Naive thymus-derived CD4-positive, alpha-beta T cell (primary cell): ENCODE data around the gene TLCD5. TPM values are rescaled to one million over a fixed set of nuclear protein-coding genes. Genes with fewer than 3 reads are reported as not detected.
A peak's percentile ranks its signal among the peaks of the same experiment; 100 is the strongest.

Experiments used
- ATAC-seq: fragments of 150-1000 bp; cut with Tn5 transposase; 2 replicates; pipeline ENCODE4 v1.10.0; 2021; ENCODE audit warnings: mild to moderate bottlenecking, moderate library complexity
- CTCF ChIA-PET: fragments of 350-600 bp; sonication (Branson Sonifier 250); formaldehyde crosslinking; loops from one replicate; lab custom pipeline; 2021; ENCODE audit warnings: antibody characterized with exemption; lab: Charles Lee
- POLR2A ChIA-PET: fragments of 350-600 bp; sonication (Branson Sonifier 250); formaldehyde crosslinking; loops from one replicate; lab custom pipeline; 2021; ENCODE audit warnings: antibody characterized with exemption, inconsistent platforms; lab: Charles Lee
- DNase-seq, 9 donors: peaks; one replicate each; pipeline versions ENCODE4 v3.0.0 to v3.0.0-alpha.2; 2020 to 2022; ENCODE audit warnings: mixed read lengths in 1 of 9
- H3K27ac ChIP-seq: one replicate; pipeline ENCODE4 v1.7.0; 2013; ENCODE audit warnings: mild to moderate bottlenecking, low read depth, low read length, moderate library complexity
- H3K27me3 ChIP-seq, 2 donors: one replicate each; pipeline ENCODE4 v1.7.0; 2013; ENCODE audit warnings: low read length in 2 of 2, mild to moderate bottlenecking in 2 of 2, moderate library complexity in 2 of 2; ENCODE audit not compliant: control insufficient read depth in 2 of 2, insufficient read depth in 2 of 2
- H3K36me3 ChIP-seq, 3 experiments: 1 replicate in 2 of 3; 2 replicates in 1 of 3; pipeline ENCODE4 v1.7.0; 2013; ENCODE audit warnings: low read length in 3 of 3, mild to moderate bottlenecking in 3 of 3, moderate library complexity in 1 of 3; ENCODE audit not compliant: insufficient read depth in 3 of 3, control insufficient read depth in 2 of 3
- H3K4me1 ChIP-seq, 2 donors: one replicate each; pipeline ENCODE4 v1.7.0; 2013; ENCODE audit warnings: low read length in 2 of 2, mild to moderate bottlenecking in 2 of 2, moderate library complexity in 1 of 2; ENCODE audit not compliant: control insufficient read depth in 2 of 2, insufficient read depth in 2 of 2
- H3K4me3 ChIP-seq: 2 replicates; pipeline ENCODE4 v1.7.0; 2013; ENCODE audit warnings: mild to moderate bottlenecking, low read length
- H3K9me3 ChIP-seq, 3 experiments: 1 replicate in 2 of 3; 2 replicates in 1 of 3; pipeline ENCODE4 v1.7.0; 2013; ENCODE audit warnings: low read length in 3 of 3; ENCODE audit not compliant: control insufficient read depth in 2 of 3
- H3K27ac Mint-ChIP-seq, 9 donors: one replicate each; pipeline ENCODE4 v1.8.0; 2020 to 2022; ENCODE audit warnings: mixed read lengths in 9 of 9, mild to moderate bottlenecking in 8 of 9, moderate library complexity in 5 of 9, inconsistent platforms in 2 of 9
- H3K27me3 Mint-ChIP-seq, 5 donors: one replicate each; pipeline ENCODE4 v1.8.0; 2021 to 2022; ENCODE audit warnings: mixed read lengths in 5 of 5, mild to moderate bottlenecking in 1 of 5
- H3K36me3 Mint-ChIP-seq, 5 donors: one replicate each; pipeline ENCODE4 v1.8.0; 2020 to 2022; ENCODE audit warnings: mixed read lengths in 5 of 5, mild to moderate bottlenecking in 3 of 5, inconsistent platforms in 1 of 5
- H3K4me1 Mint-ChIP-seq, 7 donors: one replicate each; pipeline ENCODE4 v1.8.0; 2020 to 2022; ENCODE audit warnings: mixed read lengths in 7 of 7, mild to moderate bottlenecking in 3 of 7, inconsistent platforms in 1 of 7
- H3K4me3 Mint-ChIP-seq, 10 donors: one replicate each; pipeline ENCODE4 v1.8.0; 2020 to 2022; ENCODE audit warnings: mild to moderate bottlenecking in 10 of 10, mixed read lengths in 10 of 10, moderate library complexity in 6 of 10, inconsistent platforms in 2 of 10
- H3K9me3 Mint-ChIP-seq, 11 donors: one replicate each; pipeline ENCODE4 v1.8.0; 2020 to 2022; ENCODE audit warnings: mixed read lengths in 11 of 11, mild to moderate bottlenecking in 4 of 11, inconsistent platforms in 1 of 11, moderate library complexity in 1 of 11
- intact Hi-C, 2 donors: fragments of 100-400 bp; cut with micrococcal nuclease; formaldehyde crosslinking; loops; one replicate each; pipeline ENCODE4 v1.15.1; 2023
- polyA plus RNA-seq, 2 donors: library from polyadenylated mRNA; unstranded; fragments of 300-500 nt; fragmentation: Illumina TruSeq; gene quantifications; one replicate each; pipeline ENCODE4 v1.2.3, GENCODE V29; 2021
- total RNA-seq, 6 experiments: library from RNA in 5 of 6; stranded (reverse) in 5 of 6; gene quantifications; 1 replicate in 5 of 6; 2 replicates in 1 of 6; pipeline ENCODE4 v1.2.3 and lab custom pipeline; 2021 to 2026

The TLCD5 gene
- under 1 TPM in 3 of 5 experiments, not detected in 2; 0.11 to 0.48 (median 0.17) TPM for total RNA-seq
- polyA plus RNA-seq = not detected
- total RNA-seq (lab: John Stamatoyannopoulos, UW) = not detected

- Histone ChIP-seq H3K9me3 (no peaks in the 10 kb centered on the region), H3K27ac (no peak within 1 kb of the TSS), H3K4me1 (peaks cover 5 to 9% of the 10 kb centered on the region in 2 donors), H3K4me3 (no peak within 1 kb of the TSS), H3K27me3 (peaks cover 7 to 27% of the 10 kb centered on the region in 2 donors), H3K36me3 (no peaks in the 10 kb centered on the region)
- H3K4me1 Mint-ChIP-seq = peaks cover 15 to 30% (median 23%) of the 10 kb centered on the region in 7 donors
- ChIA-PET CTCF (no interaction called here), POLR2A (no interaction called here)
- H3K4me3 Mint-ChIP-seq = peak within 1 kb of the TSS; percentile 72 to 90 (median 82)
- ATAC-seq = peak; percentile 55
- DNase-seq = peak in 3 of 9 donors; percentile 18 to 49 (median 27)
- intact Hi-C loops = no loop called here
- H3K27ac Mint-ChIP-seq = peak within 1 kb of the TSS in 2 of 9 donors; percentile 4 to 54
- peaks cover 61 to 80% (median 68%) of the 10 kb centered on the region in 5 donors for H3K27me3 Mint-ChIP-seq
- H3K36me3 Mint-ChIP-seq = peaks cover 0 to 3% (median 0%) of the 10 kb centered on the region in 5 donors
- peaks cover 0 to 3% (median 0%) of the 10 kb centered on the region in 11 donors for H3K9me3 Mint-ChIP-seq
These were observed at the start of gene TLCD5 for GRCh38 chr11:120324932-120325810. Gene TLCD5, plus strand, starts transcription at chr11:120325299. Its CDS starts 2,143 bp downstream, at chr11:120327442.

GRCh38 chr11:120279502-120279901, 45.6 kb upstream of the TLCD5 start:
- CTCF ChIA-PET = no interaction called here
- no peak for ATAC-seq
- Mint-ChIP-seq H3K4me3 (no peak overlapping the region), H3K27ac (no peak overlapping the region), H3K27me3 (peaks cover 0 to 33% (median 7%) of the 10 kb centered on the region in 5 donors), H3K4me1 (no peaks in the 10 kb centered on the region), H3K36me3 (no peaks in the 10 kb centered on the region), H3K9me3 (peaks cover 0 to 2% (median 0%) of the 10 kb centered on the region in 11 donors)
- H3K4me3 ChIP-seq = no peak overlapping the region
- H3K27ac ChIP-seq = no peak overlapping the region
- no peak for DNase-seq
- H3K9me3 ChIP-seq = no peaks in the 10 kb centered on the region
- POLR2A ChIA-PET = no interaction called here
- no peaks in the 10 kb centered on the region for H3K27me3 ChIP-seq
- intact Hi-C loops = no loop called here
- no peaks in the 10 kb centered on the region for H3K4me1 ChIP-seq
- H3K36me3 ChIP-seq = no peaks in the 10 kb centered on the region

DNA sequence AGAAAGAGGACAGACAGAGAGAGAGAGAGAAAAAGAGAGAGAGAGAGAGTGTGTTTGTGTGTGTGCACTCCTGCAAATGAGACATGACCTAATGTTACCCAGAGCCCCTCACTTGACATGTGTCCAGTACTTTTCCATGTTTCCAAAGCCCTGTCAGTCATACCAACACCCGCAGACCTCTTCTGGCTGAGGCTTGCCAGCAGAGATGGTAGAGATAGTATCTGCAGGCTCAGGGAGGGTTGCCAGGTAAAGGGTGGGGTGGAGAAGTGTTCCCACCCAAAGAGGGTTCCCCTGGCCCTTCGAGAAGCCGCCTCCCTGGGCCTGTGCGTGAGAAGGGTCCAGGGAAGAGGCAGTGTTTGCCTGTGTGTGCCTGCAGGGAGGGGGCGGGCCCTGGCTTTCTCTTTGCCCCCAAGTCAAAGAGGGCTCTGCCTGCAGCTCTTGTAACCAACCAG, 44.5 kb upstream of the TLCD5 start:
- Mint-ChIP-seq H3K4me3 (no peak overlapping the region), H3K27ac (no peak overlapping the region), H3K4me1 (no peaks in the 10 kb centered on the region), H3K27me3 (peaks cover 0 to 24% (median 0%) of the 10 kb centered on the region in 5 donors), H3K36me3 (no peaks in the 10 kb centered on the region), H3K9me3 (peaks cover 0 to 2% (median 0%) of the 10 kb centered on the region in 11 donors)
- no peaks in the 10 kb centered on the region for H3K27me3 ChIP-seq
- H3K27ac ChIP-seq = no peak overlapping the region
- no peak overlapping the region for H3K4me3 ChIP-seq
- ATAC-seq (no peak), DNase-seq (no peak)
- no peaks in the 10 kb centered on the region for H3K9me3 ChIP-seq
- H3K4me1 ChIP-seq = no peaks in the 10 kb centered on the region
- ChIA-PET CTCF (no interaction called here), POLR2A (no interaction called here)
- no peaks in the 10 kb centered on the region for H3K36me3 ChIP-seq
- intact Hi-C loops = no loop called here

DNA sequence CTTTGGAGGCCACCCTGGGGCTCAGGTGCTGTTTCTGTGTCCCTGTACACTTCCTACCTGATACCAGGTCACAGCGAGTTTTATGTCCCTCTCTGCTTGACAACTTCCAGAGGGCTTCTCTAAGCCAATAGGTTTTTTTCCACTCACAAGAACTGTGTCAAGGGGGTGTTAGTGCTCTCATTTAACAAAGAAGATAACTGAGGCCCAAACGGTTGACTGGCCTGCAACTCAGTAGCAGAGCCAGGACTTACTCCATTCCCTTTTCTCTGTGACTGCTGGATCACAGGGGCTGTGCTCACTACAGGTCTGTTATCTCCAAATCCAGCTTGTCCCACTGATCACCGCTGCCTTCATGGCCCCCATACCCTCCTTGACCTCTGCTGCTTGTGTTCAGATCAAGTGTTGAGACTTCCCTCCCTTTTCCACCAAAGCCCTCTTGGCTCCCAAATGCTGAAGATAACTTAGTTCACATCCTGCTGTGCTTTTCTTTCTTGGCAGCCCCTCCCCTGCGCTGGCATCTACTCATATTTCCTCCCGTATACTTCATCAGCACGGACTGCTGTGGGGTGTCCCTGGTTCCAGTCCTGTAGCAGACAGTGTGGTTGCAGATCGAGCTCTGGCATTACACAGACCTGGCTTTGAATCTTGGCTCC, 43.8 kb upstream of the TLCD5 start:
- ATAC-seq = no peak
- Histone ChIP-seq H3K27ac (no peak overlapping the region), H3K4me3 (no peak overlapping the region), H3K4me1 (no peaks in the 10 kb centered on the region), H3K9me3 (no peaks in the 10 kb centered on the region), H3K27me3 (no peaks in the 10 kb centered on the region), H3K36me3 (no peaks in the 10 kb centered on the region)
- DNase-seq = no peak
- intact Hi-C loops = no loop called here
- ChIA-PET POLR2A (no interaction called here), CTCF (no interaction called here)
- Mint-ChIP-seq H3K4me3 (no peak overlapping the region), H3K27ac (no peak overlapping the region), H3K36me3 (no peaks in the 10 kb centered on the region), H3K4me1 (no peaks in the 10 kb centered on the region), H3K27me3 (peaks cover 0 to 22% (median under 1%) of the 10 kb centered on the region in 5 donors), H3K9me3 (peaks cover 0 to 2% (median 0%) of the 10 kb centered on the region in 11 donors)

GRCh38 chr11:120283124-120283523, 42.0 kb upstream of the TLCD5 start:
- Histone ChIP-seq H3K36me3 (no peaks in the 10 kb centered on the region), H3K27ac (no peak overlapping the region), H3K4me3 (no peak overlapping the region), H3K4me1 (no peaks in the 10 kb centered on the region), H3K27me3 (no peaks in the 10 kb centered on the region), H3K9me3 (no peaks in the 10 kb centered on the region)
- Mint-ChIP-seq H3K4me1 (no peaks in the 10 kb centered on the region), H3K9me3 (peaks cover 0 to 2% (median 0%) of the 10 kb centered on the region in 11 donors), H3K36me3 (no peaks in the 10 kb centered on the region), H3K4me3 (no peak overlapping the region), H3K27ac (no peak overlapping the region), H3K27me3 (peaks cover 0 to 30% (median 11%) of the 10 kb centered on the region in 5 donors)
- no peak for ATAC-seq
- ChIA-PET CTCF (no interaction called here), POLR2A (no interaction called here)
- no peak for DNase-seq
- intact Hi-C loops = no loop called here

- no peaks in the 10 kb centered on the region for H3K36me3 ChIP-seq
- intact Hi-C loops = no loop called here
- H3K9me3 ChIP-seq = no peaks in the 10 kb centered on the region
- no peaks in the 10 kb centered on the region for H3K4me1 ChIP-seq
- CTCF ChIA-PET = no interaction called here
- Mint-ChIP-seq H3K4me3 (no peak overlapping the region), H3K27me3 (peaks cover 0 to 35% (median 13%) of the 10 kb centered on the region in 5 donors), H3K27ac (no peak overlapping the region), H3K4me1 (no peaks in the 10 kb centered on the region), H3K9me3 (peaks cover 0 to 2% (median 0%) of the 10 kb centered on the region in 11 donors), H3K36me3 (no peaks in the 10 kb centered on the region)
- H3K27ac ChIP-seq = no peak overlapping the region
- POLR2A ChIA-PET = no interaction called here
- ATAC-seq (no peak), DNase-seq (no peak)
- no peaks in the 10 kb centered on the region for H3K27me3 ChIP-seq
- H3K4me3 ChIP-seq = no peak overlapping the region
These were observed 40.8 kb upstream of the TLCD5 start for GRCh38 chr11:120284272-120284671.
